DOHH2 (cell line): ENCODE results near the gene ACADM.

ENCODE experiments used
- EZH2phosphoT487 ChIP-seq: fragments of 200-600 bp; sonication (generic); IDR thresholded peaks from 2 replicates; pipeline ENCODE4 v1.6.1; 2017; ENCODE audit warnings: borderline replicate concordance, mild to moderate bottlenecking, antibody characterized with exemption, low read length, moderate library complexity, mixed read lengths
- TF ChIP-seq, protein P1 (sequence below): fragments of 200-600 bp; sonication (generic); IDR thresholded peaks from one replicate; pipeline ENCODE4 v1.5.1; 2014; ENCODE audit warnings: antibody characterized with exemption, mild to moderate bottlenecking, low read depth, low read length; ENCODE audit not compliant: poor library complexity, severe bottlenecking

- TF ChIP-seq, protein P1, sequence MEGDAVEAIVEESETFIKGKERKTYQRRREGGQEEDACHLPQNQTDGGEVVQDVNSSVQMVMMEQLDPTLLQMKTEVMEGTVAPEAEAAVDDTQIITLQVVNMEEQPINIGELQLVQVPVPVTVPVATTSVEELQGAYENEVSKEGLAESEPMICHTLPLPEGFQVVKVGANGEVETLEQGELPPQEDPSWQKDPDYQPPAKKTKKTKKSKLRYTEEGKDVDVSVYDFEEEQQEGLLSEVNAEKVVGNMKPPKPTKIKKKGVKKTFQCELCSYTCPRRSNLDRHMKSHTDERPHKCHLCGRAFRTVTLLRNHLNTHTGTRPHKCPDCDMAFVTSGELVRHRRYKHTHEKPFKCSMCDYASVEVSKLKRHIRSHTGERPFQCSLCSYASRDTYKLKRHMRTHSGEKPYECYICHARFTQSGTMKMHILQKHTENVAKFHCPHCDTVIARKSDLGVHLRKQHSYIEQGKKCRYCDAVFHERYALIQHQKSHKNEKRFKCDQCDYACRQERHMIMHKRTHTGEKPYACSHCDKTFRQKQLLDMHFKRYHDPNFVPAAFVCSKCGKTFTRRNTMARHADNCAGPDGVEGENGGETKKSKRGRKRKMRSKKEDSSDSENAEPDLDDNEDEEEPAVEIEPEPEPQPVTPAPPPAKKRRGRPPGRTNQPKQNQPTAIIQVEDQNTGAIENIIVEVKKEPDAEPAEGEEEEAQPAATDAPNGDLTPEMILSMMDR = no peak
- no peak for TF ChIP-seq EZH2phosphoT487
Measured at GRCh38 chr1:75696000-75696399, 28.5 kb upstream of the ACADM start.
